K562 (cell line): ENCODE data around the gene VWC2L.

Experiments
- CHD1 ChIP-seq: fragments of 200-600 bp; sonication (generic); IDR thresholded peaks from one replicate; pipeline ENCODE4 v1.6.1; 2012; ENCODE audit warnings: mild to moderate bottlenecking, moderate library complexity, low read length, inconsistent platforms
- CHD2 ChIP-seq: IDR thresholded peaks from 2 replicates; pipeline ENCODE4 v1.6.1; 2011; ENCODE audit warnings: low read depth, low read length
- KDM4B ChIP-seq, 2 experiments: fragments of 450-650 bp in 1 of 2; sonication (generic) in 1 of 2; IDR thresholded peaks; 2 replicates each; pipeline ENCODE4 v1.6.1; 2016 to 2017; ENCODE audit warnings: borderline replicate concordance in 2 of 2, antibody characterized with exemption in 1 of 2, low read depth in 1 of 2, mild to moderate bottlenecking in 1 of 2
- MYC ChIP-seq, 2 experiments: fragments of 250-450 bp in 1 of 2; sonication (Bioruptor Pico) in 1 of 2; IDR thresholded peaks; 2 replicates each; pipeline versions ENCODE4 v1.5.1 to v1.6.1; 2012 to 2021; ENCODE audit warnings: low read depth in 2 of 2, borderline replicate concordance in 1 of 2, improper control_type of control experiment in 1 of 2, low read length in 1 of 2, mild to moderate bottlenecking in 1 of 2, moderate library complexity in 1 of 2
- NFATC3 ChIP-seq: fragments of 450-650 bp; IDR thresholded peaks from 2 replicates; pipeline ENCODE4 v1.6.1; 2017; ENCODE audit warnings: mild to moderate bottlenecking
- POLR2A ChIP-seq: fragments of 450-650 bp; conservative IDR thresholded peaks from 2 replicates; pipeline ENCODE4 v1.6.1; 2016
- TARDBP ChIP-seq: fragments of 450-650 bp; IDR thresholded peaks from 2 replicates; pipeline ENCODE4 v1.6.1; 2016
- ZNF324 ChIP-seq: fragments of 250-450 bp; sonication (Bioruptor Pico); IDR thresholded peaks from 2 replicates; pipeline ENCODE4 v1.4.0; 2020; ENCODE audit warnings: mild to moderate bottlenecking
- TF ChIP-seq, protein P1 (sequence below), 3 experiments: IDR thresholded peaks in 2 of 3; conservative IDR thresholded peaks in 1 of 3; 2 replicates each; pipeline ENCODE4 v1.5.1; 2011 to 2012; ENCODE audit warnings: low read length in 3 of 3, mild to moderate bottlenecking in 3 of 3, control low read depth in 2 of 3, improper control_type of control experiment in 1 of 3, inconsistent platforms in 1 of 3, low read depth in 1 of 3, mixed read lengths in 1 of 3, moderate library complexity in 1 of 3; ENCODE audit not compliant: insufficient read depth in 2 of 3

DNA sequence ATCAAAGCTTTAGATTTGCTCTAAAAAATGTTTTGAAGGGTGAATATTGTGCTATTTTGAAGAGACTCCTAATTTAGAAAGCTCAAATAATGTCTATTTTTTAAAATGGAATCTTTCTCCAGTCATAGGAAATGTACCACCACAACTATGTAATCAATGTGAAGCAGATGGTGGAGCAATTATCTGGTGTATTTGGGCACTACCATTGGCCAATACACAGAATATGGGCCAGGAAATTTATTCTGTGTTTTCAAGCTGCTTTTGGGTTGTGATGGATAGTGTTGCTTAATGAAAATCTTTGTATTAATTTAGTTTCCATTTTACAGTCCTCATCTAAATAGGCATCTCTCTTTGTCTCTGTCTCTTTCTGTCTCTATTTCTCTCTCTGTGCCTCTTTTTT is 17.1 kb upstream of the VWC2L start:
- no peak for TF ChIP-seq KDM4B (IDR thresholded peaks at IDR 0.05; ENCODE audit: borderline replicate concordance in 2 of 2, low read depth in 1 of 2)
- TF ChIP-seq CHD2: no peak
- TF ChIP-seq MYC (IDR thresholded peaks at IDR 0.05; ENCODE audit: low read depth, low read length): no peak
- no peak for TF ChIP-seq MYC (CRISPR knock-in tag; IDR thresholded peaks at IDR 0.05; ENCODE audit: borderline replicate concordance, low read depth)
- TF ChIP-seq NFATC3: no peak
- no peak for TF ChIP-seq POLR2A
- TF ChIP-seq, protein P1, sequence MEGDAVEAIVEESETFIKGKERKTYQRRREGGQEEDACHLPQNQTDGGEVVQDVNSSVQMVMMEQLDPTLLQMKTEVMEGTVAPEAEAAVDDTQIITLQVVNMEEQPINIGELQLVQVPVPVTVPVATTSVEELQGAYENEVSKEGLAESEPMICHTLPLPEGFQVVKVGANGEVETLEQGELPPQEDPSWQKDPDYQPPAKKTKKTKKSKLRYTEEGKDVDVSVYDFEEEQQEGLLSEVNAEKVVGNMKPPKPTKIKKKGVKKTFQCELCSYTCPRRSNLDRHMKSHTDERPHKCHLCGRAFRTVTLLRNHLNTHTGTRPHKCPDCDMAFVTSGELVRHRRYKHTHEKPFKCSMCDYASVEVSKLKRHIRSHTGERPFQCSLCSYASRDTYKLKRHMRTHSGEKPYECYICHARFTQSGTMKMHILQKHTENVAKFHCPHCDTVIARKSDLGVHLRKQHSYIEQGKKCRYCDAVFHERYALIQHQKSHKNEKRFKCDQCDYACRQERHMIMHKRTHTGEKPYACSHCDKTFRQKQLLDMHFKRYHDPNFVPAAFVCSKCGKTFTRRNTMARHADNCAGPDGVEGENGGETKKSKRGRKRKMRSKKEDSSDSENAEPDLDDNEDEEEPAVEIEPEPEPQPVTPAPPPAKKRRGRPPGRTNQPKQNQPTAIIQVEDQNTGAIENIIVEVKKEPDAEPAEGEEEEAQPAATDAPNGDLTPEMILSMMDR (IDR thresholded peaks at IDR 0.05 in 2 of 3, conservative IDR thresholded peaks at IDR 0.05 in 1 of 3; ENCODE audit: insufficient read depth in 2 of 3, low read depth in 1 of 3, low read length in 3 of 3): no peak
- TF ChIP-seq ZNF324 (CRISPR knock-in tag): no peak
- TF ChIP-seq TARDBP: no peak
- TF ChIP-seq CHD1: no peak
